GM19395 (cell line): Measurements from ENCODE around the gene LDHB.
"Not testable (repeated sequence)": the region's sequence is repeated elsewhere in the genome, so short reads cannot be mapped to it uniquely, and the experiment has no call there.

Experiments used
- ATAC-seq: cut with Tn5 transposase; IDR thresholded peaks from one replicate; pipeline ENCODE4 v1.9.1; 2021; ENCODE audit warnings: mild to moderate bottlenecking, moderate library complexity; ENCODE audit not compliant: unreplicated experiment

LDHB gene

DNA sequence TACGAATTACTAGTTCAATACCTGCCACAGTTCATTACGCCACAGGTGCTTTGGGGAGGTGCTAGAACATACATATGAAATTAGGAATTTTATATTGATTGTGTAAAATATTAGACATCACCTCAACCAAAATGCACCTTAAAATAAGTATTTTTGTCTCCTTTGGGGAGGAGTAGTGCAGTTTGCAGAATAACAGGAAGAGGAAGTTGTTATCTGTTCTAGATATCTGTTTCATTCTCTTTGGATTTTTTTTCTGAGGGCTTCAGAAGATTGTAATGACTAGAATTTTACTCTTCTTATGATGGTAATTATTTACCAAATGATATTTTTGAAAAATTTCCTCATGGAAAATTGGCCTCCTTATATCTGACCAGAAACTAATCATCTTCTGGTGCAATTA lies 43.1 kb downstream of the LDHB start:
- ATAC-seq = no peak

- ATAC-seq = no peak
These were observed 43.7 kb downstream of the LDHB start for GRCh38 chr12:21613931-21614330.

GRCh38 chr12:21608196-21608595 lies 49.4 kb downstream of the LDHB start:
- ATAC-seq = no peak

- ATAC-seq = no peak
These were observed 49.9 kb downstream of the LDHB start for GRCh38 chr12:21607701-21608100.

DNA sequence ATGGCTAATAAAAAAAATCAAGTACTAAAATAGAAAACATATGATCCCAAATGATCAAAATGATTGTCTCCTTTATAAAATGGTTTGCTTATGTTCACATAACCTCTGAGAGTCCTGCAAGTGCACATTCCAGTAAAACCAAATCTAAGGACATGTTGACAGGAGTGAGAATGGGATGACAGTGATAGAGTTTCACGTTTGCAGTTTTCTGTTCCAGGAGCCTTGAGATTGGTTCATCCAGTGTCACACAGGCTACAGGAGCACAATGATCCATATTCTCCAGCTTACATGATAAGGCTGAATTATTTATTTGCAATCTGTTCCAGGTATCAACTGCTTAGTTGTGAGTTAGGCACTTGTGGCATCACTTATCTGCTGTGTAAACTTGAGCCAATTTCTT lies 51.5 kb downstream of the LDHB start:
- no peak for ATAC-seq

GRCh38 chr12:21604245-21605101 lies 53.2 kb downstream of the LDHB start, which contains the start of gene GYS2:
Gene GYS2, minus strand, starts transcription at chr12:21604847. Its CDS starts 255 bp downstream, at chr12:21604592.
- ATAC-seq = no peak

GRCh38 chr12:21602774-21603173 lies 54.9 kb downstream of the LDHB start:
- ATAC-seq = no peak

- no peak for ATAC-seq
These were observed 57.4 kb downstream of the LDHB start for GRCh38 chr12:21600196-21600595.

DNA sequence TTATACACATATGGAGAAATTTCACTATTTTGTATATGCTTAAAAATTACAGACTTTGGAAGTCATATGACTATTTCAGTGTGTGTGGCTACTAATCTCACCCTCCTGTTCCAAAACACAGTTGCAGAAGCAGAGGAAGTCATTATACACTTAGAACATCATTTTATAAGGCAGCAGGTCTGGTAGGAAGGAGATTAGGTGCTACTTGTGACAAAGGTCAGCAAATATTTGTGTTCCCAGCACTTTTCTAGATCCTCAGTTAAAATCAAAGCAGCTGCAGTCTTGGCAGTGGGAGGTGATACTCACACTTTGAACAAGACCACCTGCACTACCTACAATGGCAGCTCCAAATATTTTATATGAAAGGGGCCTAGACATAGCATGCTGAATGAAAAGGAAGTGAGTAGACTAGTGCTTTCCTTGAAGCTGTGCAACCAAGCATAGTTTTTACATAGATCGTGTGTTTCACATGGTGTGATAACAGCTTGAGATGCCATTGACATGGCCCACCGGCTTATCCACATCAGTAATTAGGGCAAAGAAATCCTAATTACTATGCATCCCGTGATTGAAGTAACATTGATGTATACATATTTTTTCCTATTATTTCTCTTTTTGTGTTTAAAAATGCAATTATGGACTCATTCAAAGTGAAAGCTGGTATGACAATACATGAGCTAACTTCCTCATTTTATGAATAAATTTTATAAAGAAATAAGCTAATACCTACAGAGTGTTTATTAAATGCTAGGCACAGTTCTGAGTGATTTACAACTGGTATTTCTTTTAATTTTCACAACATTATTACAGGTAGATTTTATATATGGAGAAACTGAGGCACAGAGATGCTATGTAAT lies 58.3 kb downstream of the LDHB start:
- peak; percentile 59 for ATAC-seq

DNA sequence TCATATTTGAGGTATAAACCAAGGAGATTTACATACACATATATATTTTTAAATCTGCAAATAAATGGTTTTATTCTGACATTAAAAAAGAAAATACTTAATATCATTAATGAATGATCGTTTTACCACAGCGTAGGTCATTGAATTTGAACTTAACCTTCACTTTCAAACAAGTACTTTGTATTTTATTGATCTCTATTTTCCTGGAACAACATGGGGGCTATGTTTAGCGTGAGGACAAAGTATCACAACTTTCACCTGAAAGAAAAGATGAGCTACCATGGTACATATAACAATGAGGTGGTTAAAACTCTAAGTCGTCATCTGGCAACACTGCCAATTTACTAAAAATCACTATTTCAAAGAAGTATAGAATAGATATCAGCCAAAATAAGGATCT lies 59.0 kb downstream of the LDHB start:
- ATAC-seq = no peak

DNA sequence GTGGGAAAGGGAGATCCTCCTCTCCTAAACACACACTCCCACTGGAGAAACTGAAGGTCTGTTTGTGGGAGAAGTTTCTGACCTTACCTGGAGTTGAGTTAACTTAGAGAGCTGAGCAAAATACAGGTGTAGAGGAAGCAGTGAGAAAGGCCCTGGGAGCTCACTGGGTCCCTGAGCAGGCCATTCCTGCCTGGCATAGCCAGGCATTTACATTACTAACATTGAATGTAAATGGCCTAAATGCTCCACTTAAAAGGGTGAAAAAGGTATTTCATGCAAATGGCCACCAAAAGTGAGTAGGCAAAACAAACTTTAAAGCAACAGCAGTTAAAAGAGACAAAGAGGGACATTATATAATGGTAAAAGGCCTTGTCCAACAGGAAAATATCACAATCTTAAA lies 62.3 kb downstream of the LDHB start:
- ATAC-seq = not testable (repeated sequence)

DNA sequence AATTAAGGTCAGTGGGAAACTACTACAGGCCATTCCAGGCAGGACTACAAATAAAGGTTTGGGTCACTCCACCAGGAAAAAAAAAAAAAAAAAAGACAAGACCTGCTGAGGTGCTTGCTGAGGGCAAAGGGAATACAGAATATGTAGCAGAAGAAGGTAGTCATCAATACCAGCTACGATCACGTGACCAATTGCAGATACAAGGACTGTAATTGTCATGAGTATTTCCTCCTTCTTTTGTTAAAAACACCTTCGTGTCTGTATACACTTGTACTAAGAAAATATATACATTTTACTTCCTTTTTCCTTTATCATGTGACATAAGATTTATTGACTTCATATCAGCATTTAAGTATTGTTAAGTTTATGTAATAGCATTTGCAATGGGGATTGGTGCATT lies 72.2 kb downstream of the LDHB start:
- no peak for ATAC-seq
